Neural cell (in vitro differentiated cells): ENCODE measurements around the gene LRMDA. TPM values are rescaled to one million over a fixed set of nuclear protein-coding genes. Genes with fewer than 3 reads are reported as not detected.

Experiments used
- H2AFZ ChIP-seq: fragments of 200-600, 300-800 bp; sonication (generic), shearing (Covaris generic); 2 replicates; pipeline ENCODE4 v1.6.0; 2014; ENCODE audit warnings: low read depth, mild to moderate bottlenecking, antibody characterized with exemption, low read length, moderate library complexity
- H3F3A ChIP-seq: fragments of 200-600 bp; shearing (Covaris generic); 2 replicates; pipeline ENCODE4 v1.6.1; 2016; ENCODE audit warnings: mild to moderate bottlenecking, moderate library complexity, mixed read lengths, antibody characterized with exemption, low read length; ENCODE audit not compliant: insufficient read depth, poor library complexity, severe bottlenecking
- H3K27ac ChIP-seq: fragments of 200-600, 300-800 bp; sonication (generic), shearing (Covaris generic); 2 replicates; pipeline ENCODE4 v1.5.1; 2014; ENCODE audit warnings: mild to moderate bottlenecking, low read length, moderate library complexity
- H3K27me3 ChIP-seq: fragments of 300-800, 200-600 bp; sonication (generic), shearing (Covaris generic); 2 replicates; pipeline ENCODE4 v1.6.0; 2014; ENCODE audit warnings: mild to moderate bottlenecking, low read depth, low read length, moderate library complexity; ENCODE audit not compliant: insufficient read depth
- H3K36me3 ChIP-seq: fragments of 300-800, 200-600 bp; sonication (generic), shearing (Covaris generic); 2 replicates; pipeline ENCODE4 v1.5.1; 2014; ENCODE audit warnings: mild to moderate bottlenecking, antibody characterized with exemption, low read length, moderate library complexity; ENCODE audit not compliant: insufficient read depth
- H3K4me2 ChIP-seq: fragments of 300-800, 200-600 bp; sonication (generic), shearing (Covaris generic); 2 replicates; pipeline ENCODE4 v1.6.0; 2014; ENCODE audit warnings: mild to moderate bottlenecking, low read length
- H3K4me3 ChIP-seq: fragments of 300-800, 200-600 bp; sonication (generic), shearing (Covaris generic); 2 replicates; pipeline ENCODE4 v1.5.1; 2014; ENCODE audit warnings: mild to moderate bottlenecking, low read length, moderate library complexity
- H3K79me2 ChIP-seq: fragments of 200-600 bp; shearing (Covaris generic); replicated peaks from 2 replicates; pipeline ENCODE4 v1.6.0; 2014; ENCODE audit warnings: mild to moderate bottlenecking, low read length, moderate library complexity; ENCODE audit not compliant: insufficient read depth
- H3K9ac ChIP-seq: fragments of 300-800, 200-600 bp; sonication (generic), shearing (Covaris generic); 2 replicates; pipeline ENCODE4 v1.6.1; 2016; ENCODE audit warnings: mild to moderate bottlenecking, low read length, mixed read lengths
- H3K9me2 ChIP-seq: fragments of 200-600 bp; shearing (Covaris generic); 2 replicates; pipeline ENCODE4 v1.6.1; 2016; ENCODE audit warnings: mild to moderate bottlenecking, low read length, mixed read lengths; ENCODE audit not compliant: insufficient read depth
- H3K9me3 ChIP-seq: fragments of 200-600, 300-800 bp; sonication (generic), shearing (Covaris generic); 2 replicates; pipeline ENCODE4 v1.6.1; 2016; ENCODE audit warnings: mild to moderate bottlenecking, mixed run types, low read length, moderate library complexity, mixed read lengths
- H4K20me1 ChIP-seq: fragments of 200-600 bp; shearing (Covaris generic); 2 replicates; pipeline ENCODE4 v1.6.1; 2016; ENCODE audit warnings: mild to moderate bottlenecking, mixed run types; ENCODE audit not compliant: insufficient read depth
- CTCF ChIP-seq: fragments of 450-650 bp; IDR thresholded peaks from 2 replicates; pipeline ENCODE4 v1.5.1; 2014; ENCODE audit warnings: antibody characterized with exemption, mild to moderate bottlenecking, moderate library complexity; ENCODE audit not compliant: poor library complexity, severe bottlenecking
- EP300 ChIP-seq: fragments of 450-650 bp; conservative IDR thresholded peaks from 2 replicates; pipeline ENCODE4 v1.6.1; 2014; ENCODE audit warnings: antibody characterized with exemption, mild to moderate bottlenecking, moderate library complexity; ENCODE audit not compliant: poor library complexity, severe bottlenecking
- EZH2 ChIP-seq: fragments of 200-600, 300-800 bp; shearing (Covaris generic), sonication (generic); IDR thresholded peaks from 2 replicates; pipeline ENCODE4 v1.6.1; 2014; ENCODE audit warnings: antibody characterized with exemption, low read length, borderline replicate concordance, mild to moderate bottlenecking; ENCODE audit not compliant: insufficient read depth, poor library complexity, severe bottlenecking
- MXI1 ChIP-seq: fragments of 450-650 bp; conservative IDR thresholded peaks from 2 replicates; pipeline ENCODE4 v1.6.1; 2014; ENCODE audit warnings: antibody characterized with exemption, mild to moderate bottlenecking; ENCODE audit not compliant: poor library complexity, severe bottlenecking
- POLR2AphosphoS5 ChIP-seq: IDR thresholded peaks from 2 replicates; pipeline ENCODE4 v1.6.1; 2012
- RAD21 ChIP-seq: fragments of 450-650 bp; conservative IDR thresholded peaks from 2 replicates; pipeline ENCODE4 v1.6.1; 2014; ENCODE audit warnings: antibody characterized with exemption, mild to moderate bottlenecking, moderate library complexity
- REST ChIP-seq: IDR thresholded peaks from 2 replicates; pipeline ENCODE4 v1.6.1; 2012; ENCODE audit warnings: borderline replicate concordance
- SMC3 ChIP-seq: fragments of 450-650 bp; conservative IDR thresholded peaks from 2 replicates; pipeline ENCODE4 v1.6.1; 2014; ENCODE audit warnings: antibody characterized with exemption, mild to moderate bottlenecking, moderate library complexity; ENCODE audit not compliant: poor library complexity
- TAF1 ChIP-seq: IDR thresholded peaks from 2 replicates; pipeline ENCODE4 v1.6.1; 2012; ENCODE audit warnings: low read depth
- polyA plus RNA-seq: library from polyadenylated mRNA; depleted of rRNA; stranded (reverse); fragments of >200 nt; gene quantifications from 2 replicates; pipeline ENCODE4 v1.2.3, GENCODE V29; 2014

The LRMDA gene
- polyA plus RNA-seq, 1 donor from 2014 or later, result 5.6 TPM

GRCh38 chr10:75941223-75941801 lies 509.9 kb downstream of the LRMDA start:
- H3K4me3 ChIP-seq, result no peak overlapping the region
- H3K9ac ChIP-seq, result no peak overlapping the region
- H2AFZ ChIP-seq, result no peak overlapping the region

GRCh38 chr10:75944061-75944460 lies 512.6 kb downstream of the LRMDA start:
- Histone ChIP-seq H3F3A (no peaks in the 10 kb centered on the region), H4K20me1 (no peaks in the 10 kb centered on the region), H3K4me2 (no peak overlapping the region), H3K9ac (no peak overlapping the region), H3K9me3 (no peaks in the 10 kb centered on the region), H3K9me2 (no peaks in the 10 kb centered on the region), H3K36me3 (no peaks in the 10 kb centered on the region), H3K79me2 (no peaks in the 10 kb centered on the region), H3K4me3 (no peak overlapping the region), H3K27me3 (no peaks in the 10 kb centered on the region), H2AFZ (no peak overlapping the region), H3K27ac (no peak overlapping the region)
- TF ChIP-seq POLR2AphosphoS5 (no peak), SMC3 (no peak), CTCF (no peak), EZH2 (no peak), MXI1 (no peak), EP300 (no peak)

More at GRCh38 chr10:75941223-75941801, 509.9 kb downstream of the LRMDA start:
- no peaks in the 10 kb centered on the region for H3K9me3 ChIP-seq
- TF ChIP-seq CTCF, result no peak
- TF ChIP-seq SMC3, result no peak
- TF ChIP-seq EP300, result no peak
- no peak for TF ChIP-seq RAD21
- no peak for TF ChIP-seq EZH2
- no peak for TF ChIP-seq POLR2AphosphoS5
- TF ChIP-seq MXI1, result no peak
- TF ChIP-seq REST, result no peak
- TF ChIP-seq TAF1, result no peak
- no peak overlapping the region for H3K4me2 ChIP-seq
- no peaks in the 10 kb centered on the region for H3K27me3 ChIP-seq
- H3K27ac ChIP-seq, result no peak overlapping the region
- no peaks in the 10 kb centered on the region for H3K79me2 ChIP-seq
- H3K9me2 ChIP-seq, result no peaks in the 10 kb centered on the region
- no peaks in the 10 kb centered on the region for H4K20me1 ChIP-seq
- H3F3A ChIP-seq, result no peaks in the 10 kb centered on the region
- H3K36me3 ChIP-seq, result no peaks in the 10 kb centered on the region
